T-cell (primary cell): ENCODE data around the gene MIA. TPM values are rescaled to one million over a fixed set of nuclear protein-coding genes. Genes with fewer than 3 reads are reported as not detected.
"Not testable (repeated sequence)": the region's sequence is repeated elsewhere in the genome, so short reads cannot be mapped to it uniquely, and the experiment has no call there.

Experiments used
- ATAC-seq, 4 experiments: fragments of 200-7000 bp in 3 of 4; fragments of 150-1000 bp in 1 of 4; cut with Tn5 transposase; replicated peaks in 1 of 4; 1 replicate in 3 of 4; 2 replicates in 1 of 4; pipeline ENCODE4 v1.10.0; 2021; ENCODE audit warnings: moderate library complexity in 3 of 4, mild to moderate bottlenecking in 2 of 4, moderate number of reproducible peaks in 1 of 4
- CTCF ChIA-PET, 2 donors: fragments of 300-600 bp; sonication (Branson Sonifier 250); formaldehyde crosslinking; loops; one replicate each; lab custom pipeline; 2022; ENCODE audit warnings: antibody characterized with exemption in 2 of 2; lab: Charles Lee
- POLR2A ChIA-PET, 2 donors: fragments of 300-600 bp; sonication (Branson Sonifier 250); formaldehyde crosslinking; loops; one replicate each; lab custom pipeline; 2022; ENCODE audit warnings: antibody characterized with exemption in 2 of 2; lab: Charles Lee
- DNase-seq, 35 experiments: peaks; one replicate each; pipeline versions ENCODE4 v3.0.0 to v3.0.0-alpha.2; 2013 to 2023
- H3K27ac ChIP-seq: one replicate; pipeline ENCODE4 v1.5.1; 2013; ENCODE audit warnings: low read length
- H3K27me3 ChIP-seq, 2 experiments: replicated peaks in 1 of 2; 1 replicate in 1 of 2; 2 replicates in 1 of 2; pipeline versions ENCODE4 v1.6.1 to v1.7.0; 2013; ENCODE audit warnings: low read length in 1 of 2, mixed read lengths in 1 of 2; ENCODE audit not compliant: control insufficient read depth in 2 of 2, insufficient read depth in 2 of 2; ENCODE audit errors: extremely low read depth in 1 of 2
- H3K36me3 ChIP-seq, 2 donors: 1 replicate in 1 of 2; 2 replicates in 1 of 2; pipeline versions ENCODE4 v1.6.1 to v1.7.0; 2013; ENCODE audit warnings: low read length in 1 of 2; ENCODE audit not compliant: control insufficient read depth in 2 of 2, insufficient read depth in 1 of 2; ENCODE audit errors: extremely low read depth in 1 of 2
- H3K4me1 ChIP-seq, 2 experiments: 1 replicate in 1 of 2; 2 replicates in 1 of 2; pipeline versions ENCODE4 v1.6.1 to v1.7.0; 2013; ENCODE audit warnings: low read length in 2 of 2, mixed read lengths in 1 of 2; ENCODE audit not compliant: insufficient read depth in 2 of 2, control insufficient read depth in 1 of 2; ENCODE audit errors: extremely low read depth in 1 of 2
- H3K4me3 ChIP-seq, 2 donors: 1 replicate in 1 of 2; 2 replicates in 1 of 2; pipeline versions ENCODE4 v1.5.1 to v1.7.0; 2013; ENCODE audit warnings: mild to moderate bottlenecking in 2 of 2, low read length in 1 of 2, moderate library complexity in 1 of 2; ENCODE audit not compliant: control insufficient read depth in 1 of 2; ENCODE audit errors: extremely low read depth in 1 of 2
- H3K9me3 ChIP-seq: 2 replicates; pipeline ENCODE4 v1.7.0; 2013
- H3K27ac Mint-ChIP-seq, 2 donors: one replicate each; pipeline ENCODE4 v1.8.0; 2020 to 2021; ENCODE audit warnings: mild to moderate bottlenecking in 2 of 2, mixed read lengths in 2 of 2
- H3K27me3 Mint-ChIP-seq, 2 donors: one replicate each; pipeline ENCODE4 v1.8.0; 2021 to 2022; ENCODE audit warnings: mixed read lengths in 2 of 2
- H3K36me3 Mint-ChIP-seq: one replicate; pipeline ENCODE4 v1.8.0; 2021; ENCODE audit warnings: mixed read lengths
- H3K4me1 Mint-ChIP-seq, 3 donors: one replicate each; pipeline ENCODE4 v1.8.0; 2020 to 2022; ENCODE audit warnings: mixed read lengths in 3 of 3, mild to moderate bottlenecking in 1 of 3
- H3K4me3 Mint-ChIP-seq, 3 donors: one replicate each; pipeline ENCODE4 v1.8.0; 2020 to 2022; ENCODE audit warnings: mild to moderate bottlenecking in 3 of 3, mixed read lengths in 3 of 3, moderate library complexity in 3 of 3
- H3K9me3 Mint-ChIP-seq, 3 donors: one replicate each; pipeline ENCODE4 v1.8.0; 2020 to 2022; ENCODE audit warnings: mixed read lengths in 3 of 3
- WGBS: methylation state at CpG from one replicate; pipeline ENCODE4 v1.1.5; 2013; ENCODE audit warnings: missing lambda C conversion rate; ENCODE audit not compliant: insufficient coverage; 5-methylcytosine and 5-hydroxymethylcytosine counted together
- total RNA-seq, 35 experiments: library from RNA in 6 of 35; stranded (reverse) in 6 of 35; fragments of 120-200 nt in 1 of 35; gene quantifications; one replicate each; pipeline versions ENCODE4 v1.2.1 to v1.2.4 and lab custom pipeline; 2013 to 2026

The MIA gene
- total RNA-seq, 5 donors from 2014 or later (not counting 1 experiment from before 2014, with no cell fraction given): 1.5 to 5.2 (median 4.1) TPM; not detected in 1

DNA sequence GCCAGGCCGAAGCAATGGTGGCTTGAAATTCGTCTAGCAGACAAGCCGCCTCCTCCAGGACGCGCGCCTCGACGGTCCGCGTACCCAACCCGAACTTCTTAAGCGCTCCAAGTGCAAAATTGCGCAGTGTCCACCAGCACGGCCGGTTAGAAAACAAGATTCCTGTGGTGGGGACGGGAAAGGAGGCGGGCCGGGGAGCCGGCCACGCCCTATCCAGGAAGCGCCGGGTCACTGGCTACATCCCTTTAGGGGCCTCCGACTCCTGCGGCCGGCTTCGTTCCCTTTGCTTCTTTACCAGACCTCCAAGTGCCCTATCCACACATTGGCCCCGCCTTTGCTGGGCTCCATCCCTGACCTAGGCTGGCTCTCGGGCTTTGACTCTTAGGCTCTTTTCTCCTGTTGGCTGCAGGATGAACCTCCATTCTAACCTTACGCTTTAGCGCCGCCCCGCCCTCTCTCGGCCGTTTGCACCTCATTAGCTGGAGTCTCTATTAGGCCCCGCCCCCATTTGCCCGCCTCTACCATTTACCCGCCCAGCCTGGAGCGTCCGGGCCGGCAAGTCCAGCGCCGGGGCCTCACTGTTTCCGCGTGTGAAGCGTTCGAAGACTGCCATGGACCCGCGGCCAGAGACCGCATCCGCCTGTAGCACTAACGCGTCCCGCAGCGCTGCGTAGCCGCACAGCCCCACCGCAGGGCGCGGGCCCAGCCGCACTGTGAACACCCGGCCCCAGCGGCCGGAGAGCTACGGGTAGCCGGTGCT lies 35.5 kb downstream of the MIA start:
- H3K9me3 ChIP-seq, H3K9me3 Mint-ChIP-seq, H3K27me3 ChIP-seq, H3K27me3 Mint-ChIP-seq, H3K36me3 Mint-ChIP-seq: not testable (repeated sequence)
- POLR2A ChIA-PET: interaction anchor here in 1 of 2 donors (0.6 kb wide), 1 partner anchor 492 kb away, joined by 4 read pairs; no protein-coding TSS in a partner anchor
- H3K4me1 Mint-ChIP-seq: peaks cover 55 to 78% (median 70%) of the 10 kb centered on the region in 3 donors
- Histone ChIP-seq H3K36me3 (peaks cover 0 to 33% of the 10 kb centered on the region in 2 donors), H3K4me1 (peaks cover 29 to 66% of the 10 kb centered on the region in 2 experiments), H3K27ac (peak overlapping the region; percentile 10), H3K4me3 (peak overlapping the region; percentile 52 to 67)
- peak in 15 of 35 experiments; percentile 18 to 53 (median 34) for DNase-seq
- H3K27ac Mint-ChIP-seq: peak overlapping the region; percentile 85 to 88
- 7% methylated on average over 11 of the region's 65 CpGs for WGBS
- peak overlapping the region; percentile 84 to 96 (median 89) for H3K4me3 Mint-ChIP-seq
- CTCF ChIA-PET: interaction anchor here in 1 of 2 donors (0.7 kb wide), 1 partner anchor 33 kb away, joined by 3 read pairs; the partner anchor contains the start of gene RAB4B
- ATAC-seq: peak; percentile 57 to 72 (median 64)

DNA sequence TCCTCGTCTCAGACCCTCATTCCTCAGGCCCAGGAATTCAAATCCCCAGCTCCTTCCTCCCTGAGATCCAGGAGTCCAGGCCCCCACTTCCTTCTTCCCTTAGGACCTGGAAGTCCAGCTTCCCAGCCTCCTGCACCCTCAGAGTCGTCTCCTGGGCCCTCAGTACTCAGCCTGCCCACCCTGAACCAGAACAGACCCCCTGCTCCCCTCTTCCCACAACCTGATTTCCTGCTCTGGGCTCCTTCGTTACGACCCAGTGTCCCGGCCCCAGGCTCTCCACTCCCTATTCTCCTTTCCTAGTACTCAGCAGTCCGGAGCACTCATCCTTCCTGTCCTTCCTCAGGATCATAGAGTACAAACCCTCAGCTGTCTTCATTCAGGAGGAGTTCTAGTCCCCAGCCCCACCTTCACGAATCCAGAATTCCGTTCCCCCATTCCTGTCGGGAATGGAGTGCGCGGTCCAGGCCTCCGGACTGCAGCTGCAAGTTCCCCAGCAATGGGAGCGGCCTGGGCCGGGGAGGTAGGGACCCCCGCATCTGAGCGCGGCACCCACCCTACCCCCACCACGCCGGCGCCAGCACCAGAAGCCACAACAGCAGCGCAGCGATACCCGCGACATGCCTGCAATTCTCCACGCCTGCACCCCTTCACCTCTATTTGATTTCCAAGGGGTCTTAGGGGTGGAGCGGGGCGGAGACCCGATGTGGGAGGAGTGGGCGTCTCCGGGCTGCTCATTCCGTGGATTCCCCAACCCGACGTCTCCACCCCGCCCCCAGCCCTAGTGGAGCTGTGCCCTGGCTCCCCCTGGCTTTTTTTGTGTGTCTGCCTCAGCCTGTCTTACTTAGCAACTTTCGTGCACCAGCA lies 36.4 kb downstream of the MIA start:
- H3K4me1 Mint-ChIP-seq: peaks cover 46 to 69% (median 63%) of the 10 kb centered on the region in 3 donors
- Histone ChIP-seq H3K27ac (no peak overlapping the region), H3K4me3 (peak overlapping the region; percentile 52 to 67), H3K27me3 (peaks cover 0 to 5% of the 10 kb centered on the region in 2 experiments), H3K9me3 (no peaks in the 10 kb centered on the region), H3K4me1 (peaks cover 20 to 57% of the 10 kb centered on the region in 2 experiments), H3K36me3 (peaks cover 0 to 29% of the 10 kb centered on the region in 2 donors)
- ATAC-seq (peak in 3 of 4 experiments; percentile 17 to 49 (median 29)), DNase-seq (peak in 6 of 35 experiments; percentile 22 to 63 (median 37))
- WGBS: 10% methylated on average over 18 of the region's 35 CpGs
- no peaks in the 10 kb centered on the region for H3K9me3 Mint-ChIP-seq
- no peaks in the 10 kb centered on the region for H3K27me3 Mint-ChIP-seq
- peaks cover 6% of the 10 kb centered on the region for H3K36me3 Mint-ChIP-seq
- peak overlapping the region; percentile 64 to 71 for H3K27ac Mint-ChIP-seq
- H3K4me3 Mint-ChIP-seq: peak overlapping the region; percentile 84 to 96 (median 89)
- ChIA-PET CTCF (interaction anchor here in 1 of 2 donors (0.7 kb wide), 1 partner anchor 34 kb away, joined by 3 read pairs; the partner anchor contains the start of gene RAB4B), POLR2A (interaction anchor here in 1 of 2 donors (0.6 kb wide), 1 partner anchor 491 kb away, joined by 4 read pairs; no protein-coding TSS in a partner anchor)

DNA sequence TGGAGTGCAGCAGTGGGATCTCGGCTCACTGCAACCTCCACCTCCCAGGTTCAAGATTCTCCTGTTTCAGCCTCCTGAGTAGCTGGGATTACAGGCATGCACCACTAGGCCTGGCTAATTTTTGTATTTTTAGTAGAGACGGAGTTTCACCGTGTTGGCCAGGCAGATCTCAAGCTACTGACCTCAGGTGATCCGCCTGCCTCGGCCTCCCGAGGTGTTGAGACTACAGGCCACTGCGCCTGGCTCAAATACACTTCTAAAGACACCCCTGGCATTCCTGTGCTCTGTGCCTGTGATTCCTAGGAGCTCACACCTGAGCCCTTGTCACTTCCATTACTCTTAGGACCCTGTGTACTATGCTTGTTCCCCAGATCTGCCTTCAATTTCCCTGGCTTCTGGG lies 37.2 kb downstream of the MIA start:
- H3K27me3 Mint-ChIP-seq, H3K9me3 Mint-ChIP-seq, ATAC-seq, H3K9me3 ChIP-seq, H3K36me3 Mint-ChIP-seq, H3K4me3 ChIP-seq, H3K27me3 ChIP-seq, POLR2A ChIA-PET, DNase-seq, H3K27ac ChIP-seq: not testable (repeated sequence)
- peak overlapping the region; percentile 84 to 96 (median 89) for H3K4me3 Mint-ChIP-seq
- WGBS: 100% methylated on average over 4 of the region's 7 CpGs
- CTCF ChIA-PET: interaction anchor here in 1 of 2 donors (0.5 kb wide), 1 partner anchor 154 kb away, joined by 3 read pairs; no protein-coding TSS in a partner anchor
- H3K4me1 Mint-ChIP-seq: peaks cover 38 to 63% (median 56%) of the 10 kb centered on the region in 3 donors
- H3K27ac Mint-ChIP-seq: peak overlapping the region; percentile 36 to 64
- H3K4me1 ChIP-seq: peaks cover 13 to 48% of the 10 kb centered on the region in 2 experiments
- H3K36me3 ChIP-seq: peaks cover 0 to 25% of the 10 kb centered on the region in 2 donors

DNA sequence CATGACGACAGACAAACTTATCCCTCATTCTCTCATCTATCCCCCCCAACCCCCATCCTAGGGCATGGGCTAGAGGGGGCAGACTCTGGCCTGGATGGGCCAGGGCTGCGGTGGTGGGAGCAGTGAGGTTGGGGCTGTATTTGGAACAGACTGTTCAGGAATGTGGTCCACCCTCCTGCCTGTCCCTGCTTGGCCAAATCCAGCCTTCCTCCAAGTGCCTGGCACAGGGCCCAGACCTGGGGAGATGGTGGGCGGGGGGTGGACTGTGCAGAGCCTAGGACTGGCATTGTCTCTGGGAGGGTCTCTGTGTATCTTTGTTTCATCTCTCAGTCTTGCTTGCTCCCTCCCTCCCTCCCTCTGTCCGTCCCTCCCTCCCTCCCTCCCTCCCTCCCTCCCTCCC lies 37.9 kb downstream of the MIA start:
- Histone ChIP-seq H3K27ac (no peak overlapping the region), H3K27me3 (peaks cover 0 to 5% of the 10 kb centered on the region in 2 experiments), H3K9me3 (no peaks in the 10 kb centered on the region), H3K36me3 (peaks cover 0 to 19% of the 10 kb centered on the region in 2 donors), H3K4me1 (peaks cover 7 to 47% of the 10 kb centered on the region in 2 experiments), H3K4me3 (no peak overlapping the region)
- Mint-ChIP-seq H3K4me3 (peak overlapping the region in 2 of 3 donors; percentile 17 to 96), H3K27ac (peak overlapping the region in 1 of 2 donors; percentile 55), H3K36me3 (no peaks in the 10 kb centered on the region), H3K4me1 (peaks cover 38 to 63% (median 56%) of the 10 kb centered on the region in 3 donors), H3K9me3 (no peaks in the 10 kb centered on the region), H3K27me3 (no peaks in the 10 kb centered on the region)
- ATAC-seq (no peak), DNase-seq (no peak)
- CTCF ChIA-PET: no interaction called here
- POLR2A ChIA-PET: no interaction called here
- no CpG with 5 or more reads among the region's 4 CpGs for WGBS

DNA sequence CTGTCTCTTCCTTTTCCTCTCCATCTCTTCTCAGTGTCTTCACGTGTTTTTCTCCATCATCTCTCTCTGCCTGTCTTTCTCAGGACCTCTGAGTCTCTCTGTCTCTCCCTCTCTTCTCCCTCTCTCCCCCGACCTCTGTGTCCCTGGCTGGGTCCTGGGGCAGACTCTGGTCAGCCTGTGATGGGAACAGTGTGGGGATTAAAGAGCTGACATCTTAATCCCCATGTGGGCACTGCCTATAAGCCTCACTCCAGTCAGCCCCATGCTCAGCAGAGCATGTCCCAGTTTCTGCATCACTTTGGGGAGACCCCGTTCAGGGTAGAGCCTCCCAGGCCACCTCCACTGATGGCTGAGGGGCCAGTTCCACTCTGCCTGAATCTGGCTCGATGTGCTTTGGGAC lies 39.9 kb downstream of the MIA start:
- Histone ChIP-seq H3K27me3 (peaks cover 0 to 5% of the 10 kb centered on the region in 2 experiments), H3K9me3 (no peaks in the 10 kb centered on the region), H3K4me1 (peaks cover 10 to 47% of the 10 kb centered on the region in 2 experiments), H3K4me3 (no peak overlapping the region), H3K36me3 (no peaks in the 10 kb centered on the region), H3K27ac (no peak overlapping the region)
- no peak overlapping the region for H3K4me3 Mint-ChIP-seq
- peaks cover 42 to 63% (median 53%) of the 10 kb centered on the region in 3 donors for H3K4me1 Mint-ChIP-seq
- 100% methylated on average over 1 of the region's 4 CpGs for WGBS
- ChIA-PET CTCF (no interaction called here), POLR2A (no interaction called here)
- no peaks in the 10 kb centered on the region for H3K9me3 Mint-ChIP-seq
- ATAC-seq (no peak), DNase-seq (no peak)
- peak overlapping the region in 1 of 2 donors; percentile 45 for H3K27ac Mint-ChIP-seq
- no peaks in the 10 kb centered on the region for H3K27me3 Mint-ChIP-seq
- no peaks in the 10 kb centered on the region for H3K36me3 Mint-ChIP-seq
